Measurements from ENCODE around the gene STN1. TPM values are rescaled to one million over a fixed set of nuclear protein-coding genes. Genes with fewer than 3 reads are reported as not detected.

STN1 gene
- total RNA-seq, 2 donors from 2014 or later, result 52.0 to 57.7 TPM

DNA sequence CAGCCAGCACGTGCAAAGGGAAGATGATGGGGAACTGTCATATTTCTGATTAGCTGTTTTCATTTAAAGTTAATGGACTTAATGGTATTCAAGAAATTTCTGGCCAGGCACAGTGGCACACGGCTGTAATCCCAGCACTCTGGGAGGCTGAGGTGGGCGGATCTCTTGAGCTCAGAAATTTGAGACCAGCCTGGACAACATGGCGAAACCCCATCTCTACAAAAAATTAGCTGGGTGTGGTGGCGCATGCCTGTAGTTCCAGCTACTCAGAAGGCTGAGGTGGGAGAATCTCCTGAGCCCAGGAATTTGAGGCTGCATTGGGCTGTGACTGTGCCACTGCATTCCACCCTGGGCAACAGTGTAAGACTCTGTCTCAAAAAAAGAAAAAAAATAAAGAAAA, 18.7 kb downstream of the STN1 start:
- Mint-ChIP-seq H3K9me3 (no peaks in the 10 kb centered on the region), H3K4me3 (no peak overlapping the region)
- ATAC-seq (replicated peaks in 1 of 2), result no peak

DNA sequence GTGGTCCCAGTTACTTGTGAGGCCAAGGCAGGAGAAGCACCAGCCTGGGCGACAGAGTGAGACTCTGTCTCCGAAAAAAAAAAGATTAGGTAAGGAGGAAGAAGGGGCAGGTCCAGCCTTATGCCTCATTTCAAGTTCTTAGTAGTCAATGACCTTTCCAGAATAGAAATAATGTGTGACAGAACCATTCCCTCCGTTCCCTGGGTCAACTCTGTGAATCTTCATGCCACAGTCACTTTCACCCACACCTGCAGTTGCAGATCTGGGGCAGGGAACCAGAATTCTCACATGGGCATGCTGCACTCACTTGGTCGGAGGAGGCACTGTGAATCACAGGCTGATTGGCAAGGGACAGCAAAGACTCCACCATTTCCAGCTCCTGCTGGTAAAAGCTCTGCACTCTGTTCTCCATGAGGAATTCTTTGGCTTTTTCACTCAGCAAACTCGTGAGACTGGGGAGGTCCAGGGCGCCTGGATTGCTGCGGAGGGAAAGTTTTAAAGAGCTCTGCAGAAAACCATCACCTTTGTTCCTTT, 20.7 kb downstream of the STN1 start:
- Mint-ChIP-seq H3K27me3 (ENCODE audit: low read depth) (no peaks in the 10 kb centered on the region), H3K27ac (no peak overlapping the region), H3K36me3 (ENCODE audit: insufficient read depth in 2 of 2) (peaks cover 13 to 15% of the 10 kb centered on the region in 2 donors), H3K4me1 (ENCODE audit: low read depth) (peaks cover 52% of the 10 kb centered on the region), H3K4me3 (no peak overlapping the region), H3K9me3 (no peaks in the 10 kb centered on the region)
- ATAC-seq (replicated peaks in 1 of 2) (no peak), DNase-seq (no peak)

More for the DNA sequence above, 18.7 kb downstream of the STN1 start:
- no peaks in the 10 kb centered on the region for H3K27me3 Mint-ChIP-seq (ENCODE audit: low read depth)
- peaks cover 13 to 19% of the 10 kb centered on the region in 2 donors for H3K36me3 Mint-ChIP-seq (ENCODE audit: insufficient read depth in 2 of 2)
- H3K27ac Mint-ChIP-seq, result no peak overlapping the region
- H3K4me1 Mint-ChIP-seq (ENCODE audit: low read depth), result peaks cover 49% of the 10 kb centered on the region
- no peak for DNase-seq

DNA sequence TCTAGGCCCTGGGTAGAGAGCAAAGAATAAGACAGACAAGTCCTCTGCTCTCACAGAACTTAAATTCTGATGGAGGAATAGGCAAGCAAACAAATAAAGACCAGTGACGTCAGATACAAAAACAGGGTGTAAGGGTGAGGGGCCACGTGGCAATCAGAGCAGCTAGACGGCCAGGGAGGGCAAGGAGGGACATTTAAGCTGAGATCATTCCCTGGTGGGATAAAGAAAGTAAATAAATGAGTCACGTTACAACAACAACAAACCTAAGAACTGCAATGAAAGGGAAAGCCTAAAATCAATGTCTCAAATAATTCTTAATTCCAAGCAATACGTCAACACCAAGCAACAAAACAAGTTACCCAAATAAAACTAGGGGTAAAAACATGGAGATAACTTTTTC, 21.8 kb downstream of the STN1 start:
- ATAC-seq (replicated peaks in 1 of 2) (no peak), DNase-seq (no peak)
- peaks cover 13 to 15% of the 10 kb centered on the region in 2 donors for H3K36me3 Mint-ChIP-seq (ENCODE audit: insufficient read depth in 2 of 2)
- no peaks in the 10 kb centered on the region for H3K27me3 Mint-ChIP-seq (ENCODE audit: low read depth)
- H3K9me3 Mint-ChIP-seq, result no peaks in the 10 kb centered on the region
- H3K27ac Mint-ChIP-seq, result peak overlapping the region; percentile 97
- H3K4me3 Mint-ChIP-seq, result peak overlapping the region in 1 of 2 donors; percentile 56
- peaks cover 41% of the 10 kb centered on the region for H3K4me1 Mint-ChIP-seq (ENCODE audit: low read depth)

DNA sequence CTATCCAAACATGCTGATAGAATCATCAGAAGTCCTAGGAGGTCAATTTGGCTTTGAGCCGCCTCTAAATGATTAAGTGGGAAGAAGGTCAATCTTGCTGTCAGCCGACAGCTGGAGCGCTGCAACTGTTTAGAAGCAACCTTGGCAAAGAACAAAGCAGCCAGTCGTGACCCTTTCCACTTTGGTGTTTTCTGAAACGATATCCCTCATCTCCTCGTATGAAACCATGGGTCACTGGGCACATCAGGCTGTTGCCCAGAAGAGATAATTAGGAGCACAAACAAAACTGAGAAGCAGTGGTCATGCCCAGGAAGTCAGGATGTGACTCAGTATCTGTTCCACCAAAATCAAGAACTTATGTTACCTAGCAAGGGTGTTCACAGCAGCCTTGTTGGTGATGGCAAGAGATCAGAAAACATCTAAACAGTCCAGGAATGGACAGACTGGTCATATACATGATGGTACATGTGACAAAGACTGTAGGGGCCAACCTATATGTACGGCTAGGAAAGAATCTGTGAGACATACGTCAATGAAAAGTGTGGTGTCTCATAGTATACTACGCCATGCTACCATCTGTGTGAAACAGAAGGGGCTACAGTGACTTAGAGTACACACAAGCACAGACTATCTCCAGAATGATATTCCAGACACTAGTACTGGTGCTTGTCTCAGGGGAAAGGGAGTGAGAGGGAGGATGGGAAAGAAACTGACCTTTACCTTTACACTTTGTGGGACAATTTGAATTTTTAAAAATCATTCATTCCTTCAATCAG, 22.4 kb downstream of the STN1 start:
- DNase-seq (no peak), ATAC-seq (replicated peaks in 1 of 2) (peak; percentile 82 to 90)
- peaks cover 11 to 15% of the 10 kb centered on the region in 2 donors for H3K36me3 Mint-ChIP-seq (ENCODE audit: insufficient read depth in 2 of 2)
- H3K27ac Mint-ChIP-seq, result peak overlapping the region; percentile 97
- H3K9me3 Mint-ChIP-seq, result no peaks in the 10 kb centered on the region
- peak overlapping the region; percentile 42 to 56 for H3K4me3 Mint-ChIP-seq
- peaks cover 41% of the 10 kb centered on the region for H3K4me1 Mint-ChIP-seq (ENCODE audit: low read depth)
- no peaks in the 10 kb centered on the region for H3K27me3 Mint-ChIP-seq (ENCODE audit: low read depth)

DNA sequence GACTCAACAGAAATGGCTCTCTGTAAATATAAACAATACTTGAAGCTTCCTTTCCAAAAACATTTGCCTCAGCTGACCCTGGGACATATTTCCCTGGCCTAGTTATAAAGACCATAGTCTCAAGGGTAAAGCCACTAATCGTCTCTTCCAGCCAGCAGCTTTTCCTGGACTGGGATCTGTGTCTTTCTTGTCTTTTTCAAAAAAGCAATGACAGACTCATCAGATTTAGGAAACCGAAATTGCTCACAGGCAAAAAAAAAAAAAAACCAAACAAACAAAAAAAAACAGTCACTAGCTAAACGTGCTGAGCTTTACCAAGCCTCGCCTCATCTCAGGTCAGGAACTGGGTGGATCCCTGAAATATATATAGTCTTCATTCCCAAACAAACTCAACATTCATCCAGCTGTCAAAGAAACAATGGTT, 23.5 kb downstream of the STN1 start:
- H3K4me1 Mint-ChIP-seq (ENCODE audit: low read depth), result peaks cover 52% of the 10 kb centered on the region
- peak overlapping the region; percentile 42 to 56 for H3K4me3 Mint-ChIP-seq
- ATAC-seq (replicated peaks in 1 of 2) (no peak), DNase-seq (no peak)
- H3K27me3 Mint-ChIP-seq (ENCODE audit: low read depth), result no peaks in the 10 kb centered on the region
- H3K27ac Mint-ChIP-seq, result peak overlapping the region; percentile 97
- H3K9me3 Mint-ChIP-seq, result no peaks in the 10 kb centered on the region
- peaks cover 11 to 13% of the 10 kb centered on the region in 2 donors for H3K36me3 Mint-ChIP-seq (ENCODE audit: insufficient read depth in 2 of 2)

DNA sequence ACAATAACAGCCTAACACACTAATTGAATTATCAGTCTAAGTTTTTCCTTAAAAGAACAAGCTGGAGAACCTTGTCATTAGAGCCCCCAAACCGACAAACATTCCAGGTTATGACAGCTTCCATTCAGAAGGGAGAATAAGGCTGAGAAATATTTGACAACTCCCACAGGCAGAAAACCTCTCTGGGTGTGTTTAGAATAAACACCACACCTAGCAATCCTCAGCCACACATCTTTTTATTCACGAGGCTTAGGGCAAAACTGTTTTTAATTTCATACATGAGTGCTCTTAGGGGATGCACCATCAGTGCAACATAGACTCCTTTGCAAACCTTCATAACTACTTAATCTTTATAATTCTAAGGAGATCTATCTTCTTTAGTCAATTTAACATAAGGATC, 24.2 kb downstream of the STN1 start:
- no peaks in the 10 kb centered on the region for H3K27me3 Mint-ChIP-seq (ENCODE audit: low read depth)
- H3K4me3 Mint-ChIP-seq, result peak overlapping the region in 1 of 2 donors; percentile 56
- ATAC-seq (replicated peaks in 1 of 2), result no peak
- peaks cover 11 to 18% of the 10 kb centered on the region in 2 donors for H3K36me3 Mint-ChIP-seq (ENCODE audit: insufficient read depth in 2 of 2)
- H3K27ac Mint-ChIP-seq, result peak overlapping the region; percentile 97
- peaks cover 59% of the 10 kb centered on the region for H3K4me1 Mint-ChIP-seq (ENCODE audit: low read depth)
- no peaks in the 10 kb centered on the region for H3K9me3 Mint-ChIP-seq
- no peak for DNase-seq

DNA sequence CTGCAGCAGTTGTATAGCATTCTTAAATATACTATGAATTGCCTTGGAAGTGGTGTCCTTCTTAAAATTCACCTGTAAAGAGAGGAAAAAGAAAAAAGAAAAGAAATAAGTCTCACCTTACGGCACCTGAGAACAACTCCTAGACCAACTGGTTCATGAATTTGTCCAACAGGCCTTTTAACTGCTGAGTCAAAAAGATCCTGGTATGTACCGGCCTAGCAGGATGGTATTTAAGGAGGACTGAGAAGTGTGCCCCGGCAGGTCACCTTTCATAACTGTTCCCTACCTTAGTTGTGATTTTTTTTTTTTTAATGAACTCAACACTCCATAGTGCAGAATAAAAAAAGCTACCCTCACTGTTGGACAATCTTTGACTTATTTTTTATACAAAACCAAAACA, 25.8 kb downstream of the STN1 start:
- H3K27me3 Mint-ChIP-seq (ENCODE audit: low read depth), result no peaks in the 10 kb centered on the region
- no peak overlapping the region for H3K4me3 Mint-ChIP-seq

DNA sequence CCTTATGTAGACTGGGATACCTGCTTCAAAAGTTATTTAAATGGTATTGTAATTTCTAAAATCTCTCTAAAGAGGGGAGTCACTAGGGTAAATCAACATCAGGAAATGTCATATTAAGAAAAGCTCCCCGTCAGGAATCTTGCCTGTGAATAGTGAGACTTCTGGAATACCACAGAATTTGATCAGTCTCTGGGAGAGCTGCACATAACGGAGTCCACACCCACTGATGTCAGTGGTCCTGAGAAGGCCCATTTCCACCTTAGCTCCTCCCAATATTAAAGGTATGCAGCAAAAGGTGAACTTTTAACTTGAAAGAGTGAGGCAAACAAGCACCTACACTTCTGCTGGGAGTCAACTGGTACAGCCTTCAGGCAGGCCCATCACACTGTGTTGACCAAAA, 27.3 kb downstream of the STN1 start:
- Mint-ChIP-seq H3K27ac (peak overlapping the region; percentile 99), H3K9me3 (no peaks in the 10 kb centered on the region), H3K4me1 (ENCODE audit: low read depth) (peaks cover 56% of the 10 kb centered on the region), H3K27me3 (ENCODE audit: low read depth) (no peaks in the 10 kb centered on the region), H3K4me3 (no peak overlapping the region), H3K36me3 (ENCODE audit: insufficient read depth in 2 of 2) (peaks cover 5 to 10% of the 10 kb centered on the region in 2 donors)
- ATAC-seq (replicated peaks in 1 of 2), result no peak
- no peak for DNase-seq

More for the DNA sequence above, 25.8 kb downstream of the STN1 start:
- peaks cover 64% of the 10 kb centered on the region for H3K4me1 Mint-ChIP-seq (ENCODE audit: low read depth)
- H3K27ac Mint-ChIP-seq, result no peak overlapping the region
- DNase-seq (no peak), ATAC-seq (replicated peaks in 1 of 2) (no peak)
- H3K36me3 Mint-ChIP-seq (ENCODE audit: insufficient read depth in 2 of 2), result peaks cover 7 to 10% of the 10 kb centered on the region in 2 donors
- no peaks in the 10 kb centered on the region for H3K9me3 Mint-ChIP-seq

DNA sequence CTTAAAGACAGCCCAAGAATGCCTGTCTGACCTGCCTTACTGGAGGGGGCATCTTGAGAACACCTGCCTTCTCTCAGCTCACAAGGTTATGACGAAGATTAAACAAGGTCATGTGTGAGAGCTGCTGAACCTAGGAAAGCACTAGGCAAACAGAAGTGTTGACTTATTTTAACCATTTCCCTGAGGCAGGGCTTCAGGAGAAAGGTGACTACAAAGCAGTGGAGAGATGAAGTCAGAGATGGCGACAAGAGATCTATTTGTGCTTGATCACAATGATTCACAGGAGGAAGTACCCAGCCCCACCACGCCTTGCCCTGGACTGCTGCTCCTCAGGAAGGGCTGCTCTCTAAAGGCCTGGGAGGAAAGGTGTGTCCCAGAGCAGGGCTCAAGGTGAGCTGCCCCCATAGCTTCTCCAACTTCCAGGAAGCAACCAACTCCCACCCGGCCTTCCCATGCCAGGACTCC, 27.8 kb downstream of the STN1 start:
- Mint-ChIP-seq H3K4me1 (ENCODE audit: low read depth) (peaks cover 51% of the 10 kb centered on the region), H3K27ac (peak overlapping the region; percentile 99), H3K27me3 (ENCODE audit: low read depth) (no peaks in the 10 kb centered on the region), H3K36me3 (ENCODE audit: insufficient read depth in 2 of 2) (peaks cover 5 to 10% of the 10 kb centered on the region in 2 donors), H3K9me3 (no peaks in the 10 kb centered on the region), H3K4me3 (peak overlapping the region in 1 of 2 donors; percentile 53)
- peak; percentile 70 to 77 for ATAC-seq (replicated peaks in 1 of 2)
- DNase-seq, result peak in 1 of 2 donors; percentile 34

DNA sequence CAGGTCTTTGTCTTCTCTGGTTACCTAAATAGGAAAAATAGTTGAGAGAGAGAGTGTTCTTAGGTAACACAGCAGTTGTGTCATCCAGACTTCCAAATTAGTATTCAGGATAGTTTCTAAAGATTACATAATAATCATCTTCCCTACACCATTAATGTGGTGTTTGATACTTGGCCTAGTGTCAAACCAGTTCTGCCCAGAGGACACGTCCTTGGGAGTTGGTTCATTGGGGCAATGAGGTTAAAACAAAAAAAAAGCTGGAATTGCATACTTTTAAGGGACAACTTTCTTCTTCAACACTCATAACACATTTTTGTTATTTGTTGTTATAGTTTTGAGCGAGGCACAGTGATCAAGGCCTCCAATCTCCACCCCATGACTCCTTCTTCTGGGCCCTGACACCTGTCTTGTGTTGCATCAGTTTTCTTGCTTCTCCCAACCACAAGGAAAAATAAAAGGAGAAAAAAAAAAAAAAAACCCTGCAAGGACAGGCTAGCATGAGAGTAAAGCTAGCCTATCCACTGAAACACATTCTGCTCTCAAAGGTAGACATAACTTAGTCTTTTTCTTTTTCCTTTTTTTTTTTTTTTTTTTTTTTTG, 28.8 kb downstream of the STN1 start:
- Mint-ChIP-seq H3K4me3 (peak overlapping the region; percentile 17 to 18), H3K9me3 (no peaks in the 10 kb centered on the region), H3K27me3 (ENCODE audit: low read depth) (no peaks in the 10 kb centered on the region), H3K36me3 (ENCODE audit: insufficient read depth in 2 of 2) (peaks cover 5 to 10% of the 10 kb centered on the region in 2 donors), H3K4me1 (ENCODE audit: low read depth) (peaks cover 46% of the 10 kb centered on the region), H3K27ac (peak overlapping the region; percentile 99)
- ATAC-seq (replicated peaks in 1 of 2) (no peak), DNase-seq (no peak)

DNA sequence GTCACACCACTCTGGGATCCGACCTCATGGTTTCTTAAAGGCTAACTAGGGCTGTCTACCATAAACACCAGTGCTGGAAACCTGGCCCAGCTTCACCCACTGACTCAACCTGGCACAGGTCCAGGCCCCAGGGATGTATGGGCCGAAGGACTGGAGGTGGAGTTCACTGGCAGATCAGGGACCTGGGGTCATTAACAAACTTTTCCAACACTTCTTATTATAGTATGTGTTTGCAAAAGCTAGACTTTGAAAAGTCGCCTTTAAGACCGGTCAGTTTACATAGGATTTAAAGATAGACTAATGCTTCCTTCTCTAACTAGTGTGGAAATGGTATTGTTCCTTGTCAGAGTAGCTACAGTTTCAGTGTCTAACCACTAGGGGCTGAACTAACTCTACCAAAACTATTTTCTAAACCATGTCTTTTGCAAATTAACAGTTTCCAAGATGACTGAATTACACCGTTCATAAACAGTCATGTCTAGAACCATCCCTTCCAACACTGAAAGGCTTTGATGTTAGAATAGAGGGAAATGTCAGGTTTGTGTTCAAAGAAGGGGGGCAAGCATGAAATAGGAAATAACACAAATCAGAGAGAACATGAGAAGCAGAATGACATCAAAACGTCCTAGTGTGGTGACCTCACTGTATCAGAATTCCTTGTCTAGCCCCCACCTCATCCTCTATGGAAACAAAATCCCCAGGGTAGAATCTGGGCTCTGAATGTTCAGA, 29.7 kb downstream of the STN1 start:
- Mint-ChIP-seq H3K4me3 (peak overlapping the region in 1 of 2 donors; percentile 18), H3K27ac (peak overlapping the region; percentile 99), H3K36me3 (ENCODE audit: insufficient read depth in 2 of 2) (peaks cover 5 to 13% of the 10 kb centered on the region in 2 donors), H3K27me3 (ENCODE audit: low read depth) (no peaks in the 10 kb centered on the region), H3K4me1 (ENCODE audit: low read depth) (peaks cover 39% of the 10 kb centered on the region), H3K9me3 (no peaks in the 10 kb centered on the region)
- ATAC-seq (replicated peaks in 1 of 2) (peak; percentile 76 to 78), DNase-seq (peak; percentile 27 to 32)

DNA sequence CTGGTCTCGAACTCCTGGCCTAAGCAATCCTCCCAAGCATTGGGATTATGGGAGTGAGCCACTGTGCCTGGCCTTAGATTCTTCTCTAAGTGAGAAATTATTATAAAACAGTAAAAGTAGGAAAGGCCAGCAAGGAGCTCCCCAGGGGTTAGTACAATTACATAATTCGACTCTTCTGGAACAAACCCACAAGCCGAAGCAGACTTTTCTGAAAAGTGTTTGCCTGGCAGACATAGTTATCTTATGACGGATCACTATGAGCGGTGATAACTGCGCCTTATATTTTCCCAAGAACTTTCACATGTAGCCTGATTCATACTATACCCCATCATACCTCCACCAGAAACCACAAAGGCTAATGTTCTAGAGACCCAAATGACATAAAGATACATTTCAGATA, 32.4 kb downstream of the STN1 start:
- peak overlapping the region; percentile 7 for H3K27ac Mint-ChIP-seq
- H3K36me3 Mint-ChIP-seq (ENCODE audit: insufficient read depth in 2 of 2), result peaks cover 4 to 16% of the 10 kb centered on the region in 2 donors
- DNase-seq (no peak), ATAC-seq (replicated peaks in 1 of 2) (peak; percentile 39 to 60)
- H3K4me1 Mint-ChIP-seq (ENCODE audit: low read depth), result peaks cover 28% of the 10 kb centered on the region
- H3K4me3 Mint-ChIP-seq, result no peak overlapping the region
- no peaks in the 10 kb centered on the region for H3K27me3 Mint-ChIP-seq (ENCODE audit: low read depth)
- no peaks in the 10 kb centered on the region for H3K9me3 Mint-ChIP-seq

All from activated T-cell treated with anti-CD3 and anti-CD28 coated beads, Interleukin-2, amount 50 U/mL, for 72 hours (primary cell).